AG04450 (cell line): Measurements from ENCODE around the gene PDZRN4. TPM values are rescaled to one million over a fixed set of nuclear protein-coding genes. Genes with fewer than 3 reads are reported as not detected.

Experiments
- CTCF ChIA-PET: fragments of 300-600, 350-600 bp; formaldehyde crosslinking; extraction: SDS; loops from one replicate; lab custom pipeline; 2022; ENCODE audit warnings: antibody characterized with exemption, inconsistent platforms; lab: Charles Lee
- POLR2A ChIA-PET: fragments of 350-600 bp; formaldehyde crosslinking; extraction: SDS; loops from one replicate; lab custom pipeline; 2021; ENCODE audit warnings: antibody characterized with exemption, inconsistent platforms; lab: Yijun Ruan, JAX
- DNase-seq: peaks from one replicate; pipeline ENCODE4 v3.0.0-alpha.2; 2011; ENCODE audit warnings: low read depth, low spot score
- H3K27ac ChIP-seq: one replicate; pipeline ENCODE4 v1.5.1; 2012; ENCODE audit warnings: low read depth, low read length, control low read depth
- H3K27me3 ChIP-seq: one replicate; pipeline ENCODE4 v1.6.0; 2012; ENCODE audit warnings: low read length; ENCODE audit not compliant: control insufficient read depth, insufficient read depth
- H3K4me3 ChIP-seq: 2 replicates; pipeline ENCODE4 v1.5.1; 2011; ENCODE audit warnings: mild to moderate bottlenecking, low read depth, low read length, control low read depth
- H3K9me3 ChIP-seq: 2 replicates; pipeline ENCODE4 v1.5.1; 2012; ENCODE audit warnings: low read length; ENCODE audit not compliant: control insufficient read depth, insufficient read depth
- polyA plus RNA-seq: library from polyadenylated mRNA; depleted of rRNA; stranded (reverse); fragments of >200 nt; gene quantifications from 2 replicates; pipeline ENCODE4 v1.2.3, GENCODE V29; 2011
- TF ChIP-seq, protein P1 (sequence below): IDR thresholded peaks from 2 replicates; pipeline ENCODE4 v1.5.1; 2011; ENCODE audit warnings: low read depth, low read length, control low read depth, inconsistent platforms

The PDZRN4 gene
- polyA plus RNA-seq, 1 experiment, result not detected

DNA sequence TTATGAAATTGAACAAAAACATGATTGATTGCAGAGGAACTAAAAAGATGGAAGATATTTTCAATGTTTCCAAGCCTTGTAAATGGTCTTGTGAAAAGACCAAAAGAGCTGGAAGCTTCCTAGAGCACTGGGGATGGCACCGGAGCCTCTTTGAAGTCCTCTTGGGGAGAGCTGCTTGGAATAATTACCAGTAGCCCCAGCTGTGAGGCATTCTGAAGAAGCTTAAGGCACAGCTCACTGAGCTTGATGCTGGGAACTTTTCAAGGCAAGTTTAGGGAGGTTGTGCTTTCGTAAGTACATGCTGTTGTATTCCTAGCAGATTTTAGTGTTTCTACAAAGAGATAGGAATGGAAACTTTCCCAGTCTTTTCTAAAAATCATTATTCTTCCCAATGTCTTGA is 13.9 kb downstream of the PDZRN4 start:
- ChIA-PET CTCF (no interaction called here), POLR2A (no interaction called here)
- Histone ChIP-seq H3K27ac (no peak overlapping the region), H3K4me3 (no peak overlapping the region), H3K27me3 (no peaks in the 10 kb centered on the region), H3K9me3 (no peaks in the 10 kb centered on the region)
- no peak for DNase-seq
- TF ChIP-seq, protein P1, sequence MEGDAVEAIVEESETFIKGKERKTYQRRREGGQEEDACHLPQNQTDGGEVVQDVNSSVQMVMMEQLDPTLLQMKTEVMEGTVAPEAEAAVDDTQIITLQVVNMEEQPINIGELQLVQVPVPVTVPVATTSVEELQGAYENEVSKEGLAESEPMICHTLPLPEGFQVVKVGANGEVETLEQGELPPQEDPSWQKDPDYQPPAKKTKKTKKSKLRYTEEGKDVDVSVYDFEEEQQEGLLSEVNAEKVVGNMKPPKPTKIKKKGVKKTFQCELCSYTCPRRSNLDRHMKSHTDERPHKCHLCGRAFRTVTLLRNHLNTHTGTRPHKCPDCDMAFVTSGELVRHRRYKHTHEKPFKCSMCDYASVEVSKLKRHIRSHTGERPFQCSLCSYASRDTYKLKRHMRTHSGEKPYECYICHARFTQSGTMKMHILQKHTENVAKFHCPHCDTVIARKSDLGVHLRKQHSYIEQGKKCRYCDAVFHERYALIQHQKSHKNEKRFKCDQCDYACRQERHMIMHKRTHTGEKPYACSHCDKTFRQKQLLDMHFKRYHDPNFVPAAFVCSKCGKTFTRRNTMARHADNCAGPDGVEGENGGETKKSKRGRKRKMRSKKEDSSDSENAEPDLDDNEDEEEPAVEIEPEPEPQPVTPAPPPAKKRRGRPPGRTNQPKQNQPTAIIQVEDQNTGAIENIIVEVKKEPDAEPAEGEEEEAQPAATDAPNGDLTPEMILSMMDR, result no peak

DNA sequence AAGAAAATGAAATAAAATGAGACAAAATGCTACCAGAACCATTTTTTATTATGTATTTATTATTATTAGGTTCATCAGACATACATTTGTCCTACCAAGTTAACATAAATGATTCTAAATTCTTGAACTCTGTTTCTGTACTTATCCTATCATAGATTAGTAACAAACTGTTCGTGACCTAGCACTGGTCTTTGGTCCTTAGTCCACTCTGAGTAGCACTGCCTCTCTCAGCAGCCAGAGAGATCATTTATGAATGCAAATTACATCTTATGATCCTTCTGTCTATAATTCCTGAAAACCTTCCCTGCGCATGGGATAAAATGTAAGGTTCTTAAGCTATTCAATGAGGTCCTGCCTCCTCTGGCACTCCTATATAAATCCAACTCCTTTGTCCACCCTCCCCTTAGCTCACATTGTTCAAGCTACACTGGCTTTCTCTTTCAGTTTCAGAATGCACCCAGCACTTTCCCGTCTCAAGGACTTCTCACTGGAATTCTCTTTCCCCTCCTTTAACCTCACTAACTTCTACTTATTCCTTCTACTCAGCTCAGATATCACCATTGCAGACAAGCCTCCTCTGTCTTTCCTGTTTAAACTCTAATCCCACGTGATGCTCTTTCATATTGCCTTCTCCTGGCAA is 17.1 kb downstream of the PDZRN4 start:
- CTCF ChIA-PET, result interaction anchor here (1.3 kb wide), 1 partner anchor 258 kb away, joined by 3 read pairs; no protein-coding TSS in a partner anchor
- Histone ChIP-seq H3K27me3 (no peaks in the 10 kb centered on the region), H3K27ac (no peak overlapping the region), H3K4me3 (no peak overlapping the region), H3K9me3 (no peaks in the 10 kb centered on the region)
- POLR2A ChIA-PET, result no interaction called here
- TF ChIP-seq, protein P1, result no peak
- DNase-seq, result no peak

DNA sequence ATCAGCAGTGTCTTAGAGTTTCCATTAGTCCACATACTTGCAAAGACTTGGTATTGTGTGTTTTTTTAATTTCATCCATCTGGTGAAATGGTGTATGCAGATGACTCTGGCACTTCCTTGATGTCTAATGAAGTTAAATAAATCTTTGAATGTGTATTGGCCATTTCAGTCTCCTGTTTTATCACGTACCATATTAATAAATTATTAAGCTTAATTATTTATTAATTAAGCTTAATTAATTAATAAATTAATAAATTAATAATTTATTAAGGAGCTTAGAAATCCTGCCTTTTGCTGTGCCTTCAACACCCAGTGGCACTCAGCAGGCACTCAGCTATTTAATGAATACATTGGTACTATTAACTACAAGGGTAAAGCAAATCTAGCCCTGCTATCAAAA is 18.2 kb downstream of the PDZRN4 start:
- DNase-seq, result no peak
- no peaks in the 10 kb centered on the region for H3K27me3 ChIP-seq
- TF ChIP-seq, protein P1, result no peak
- H3K9me3 ChIP-seq, result no peaks in the 10 kb centered on the region
- ChIA-PET POLR2A (no interaction called here), CTCF (interaction anchor here (1.3 kb wide), 1 partner anchor 259 kb away, joined by 3 read pairs; no protein-coding TSS in a partner anchor)
- H3K4me3 ChIP-seq, result no peak overlapping the region
- no peak overlapping the region for H3K27ac ChIP-seq

DNA sequence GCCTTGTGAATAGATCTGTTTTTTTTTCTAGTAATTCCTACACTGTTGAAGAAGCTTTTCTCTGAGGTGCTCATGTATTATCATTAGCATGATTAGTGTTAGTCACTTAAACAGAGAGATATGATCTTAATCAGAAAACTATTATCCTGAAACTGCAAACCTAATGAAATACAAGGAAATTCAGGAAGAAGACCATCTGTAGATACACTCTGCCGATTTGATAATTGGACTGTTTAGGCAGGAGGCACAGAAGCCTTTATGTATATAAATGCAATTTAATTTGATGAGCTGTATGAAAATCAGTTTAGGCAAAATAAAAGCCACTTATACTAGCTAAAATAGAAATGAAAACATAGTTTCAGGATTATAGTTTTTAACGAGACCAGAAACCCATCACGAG is 23.3 kb downstream of the PDZRN4 start:
- CTCF ChIA-PET, result no interaction called here
- POLR2A ChIA-PET, result no interaction called here

DNA sequence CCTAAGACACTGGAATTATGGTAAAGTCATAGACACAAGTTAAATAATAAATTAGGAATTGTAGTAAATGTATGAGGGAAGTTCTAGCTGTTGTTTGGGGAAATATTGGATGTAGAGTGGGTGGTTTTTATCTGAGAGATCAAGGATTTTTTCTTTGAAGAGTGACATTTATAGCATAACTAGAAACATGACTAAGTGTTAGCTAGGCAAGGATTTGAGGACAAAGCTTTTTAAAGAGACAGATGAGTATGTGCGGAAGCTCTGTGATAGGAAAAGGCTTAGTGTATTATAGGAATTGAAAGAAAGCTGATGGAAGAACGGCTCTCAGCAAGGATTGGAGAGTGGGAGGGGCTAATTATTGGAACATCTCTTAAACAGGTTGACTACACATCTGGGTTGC is 24.5 kb downstream of the PDZRN4 start:
- ChIA-PET POLR2A (no interaction called here), CTCF (no interaction called here)
- no peak for DNase-seq
- H3K27ac ChIP-seq, result no peak overlapping the region
- H3K9me3 ChIP-seq, result no peaks in the 10 kb centered on the region
- H3K4me3 ChIP-seq, result no peak overlapping the region
- no peaks in the 10 kb centered on the region for H3K27me3 ChIP-seq
- TF ChIP-seq, protein P1, result no peak

More for the DNA sequence above, 23.3 kb downstream of the PDZRN4 start:
- TF ChIP-seq, protein P1, result no peak
- no peaks in the 10 kb centered on the region for H3K9me3 ChIP-seq
- DNase-seq, result no peak
- H3K27ac ChIP-seq, result no peak overlapping the region
- H3K4me3 ChIP-seq, result no peak overlapping the region
- H3K27me3 ChIP-seq, result no peaks in the 10 kb centered on the region
